GM18526 (cell line): ENCODE data around the gene PAQR9.

Source experiments
- POLR2A ChIP-seq: IDR thresholded peaks from 3 replicates; pipeline ENCODE4 v1.6.1; 2011; ENCODE audit not compliant: insufficient read length; ENCODE audit errors: extremely low read depth

Gene PAQR9

DNA sequence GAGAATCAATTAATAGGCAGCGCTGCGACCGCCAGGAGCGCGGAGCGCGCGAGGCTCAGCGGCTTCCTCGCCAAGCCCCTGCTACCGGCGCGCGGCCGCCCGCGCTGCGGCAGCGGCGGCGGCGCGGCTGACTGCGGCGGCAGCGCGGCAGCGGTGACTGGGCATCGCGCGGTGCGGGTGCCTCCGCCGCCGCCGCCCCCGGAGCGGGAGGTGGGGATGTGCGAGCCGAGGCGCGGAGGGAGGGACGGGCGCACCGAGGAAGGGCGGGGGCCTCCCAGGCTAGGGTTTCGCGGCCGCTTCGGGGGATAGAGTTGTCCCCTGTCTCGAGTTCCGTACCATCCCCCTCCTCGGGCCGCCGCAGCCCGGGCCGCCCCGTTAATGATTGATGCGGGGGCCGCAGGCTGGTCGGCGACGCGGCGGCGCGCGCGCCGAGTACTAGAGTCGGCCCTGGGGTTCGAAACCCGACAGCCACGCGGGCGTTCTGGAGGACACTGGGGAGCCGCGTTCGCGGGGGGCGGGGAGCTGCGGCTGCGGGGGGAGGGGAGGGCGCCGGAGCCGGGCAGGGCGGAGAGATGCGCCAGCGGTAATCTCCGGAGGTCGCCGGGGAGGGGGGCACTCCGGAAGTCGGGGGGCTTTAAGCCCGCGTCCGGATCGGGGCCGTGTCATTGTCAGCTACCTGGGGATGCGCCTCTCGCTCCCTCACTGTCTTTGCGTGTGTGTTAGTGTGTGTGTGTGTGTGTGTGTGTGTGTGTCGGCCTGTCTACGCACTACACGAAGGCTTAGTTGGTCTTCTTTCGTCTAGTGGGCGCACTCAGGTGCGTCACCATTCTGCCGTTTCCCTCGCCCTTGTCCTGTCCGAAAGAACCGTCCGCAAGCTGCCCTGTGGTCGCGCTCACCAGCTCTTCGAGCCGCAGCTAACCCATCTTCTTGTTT is at the start of gene PAQR9:
Gene PAQR9 (minus strand): TSS at position 159 of the 933 bp plus-strand sequence. CDS start 338 bp downstream, outside the sequence.
- no peak for TF ChIP-seq POLR2A

- no peak for TF ChIP-seq POLR2A
Observed at GRCh38 chr3:143011705-143012104, 48.2 kb upstream of the PAQR9 start.

GRCh38 chr3:143010024-143010423 is 46.5 kb upstream of the PAQR9 start:
- TF ChIP-seq POLR2A, result no peak

DNA sequence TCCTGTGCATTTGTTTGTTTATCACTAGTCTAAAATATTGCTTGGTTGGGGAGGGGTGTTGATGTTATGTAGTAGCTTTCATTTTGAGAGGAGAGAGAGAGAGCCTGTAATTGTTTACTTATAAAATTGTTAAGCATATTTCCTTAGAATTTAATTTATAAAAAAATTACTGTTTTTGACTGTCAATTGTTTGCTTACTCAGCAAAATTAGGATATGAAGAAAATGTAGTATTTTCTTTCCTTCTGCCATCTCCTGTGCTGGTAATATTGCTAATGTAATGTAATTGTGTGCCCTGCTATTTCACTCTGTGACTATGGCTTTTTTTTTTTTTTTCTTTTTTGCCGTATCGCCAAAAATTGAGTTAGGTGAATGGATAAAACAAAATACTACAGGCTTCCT is 41.3 kb upstream of the PAQR9 start:
- no peak for TF ChIP-seq POLR2A

GRCh38 chr3:143002727-143003126 is 39.3 kb upstream of the PAQR9 start:
- no peak for TF ChIP-seq POLR2A

- TF ChIP-seq POLR2A, result no peak
Observed at GRCh38 chr3:143002083-143002712, 38.7 kb upstream of the PAQR9 start.

- TF ChIP-seq POLR2A, result peak; percentile 85
Observed at GRCh38 chr3:143001369-143002082, 38.1 kb upstream of the PAQR9 start, which contains the start of gene U2SURP. Gene U2SURP, plus strand, starts transcription at chr3:143001570. Its CDS starts 59 bp downstream, at chr3:143001629.

- TF ChIP-seq POLR2A, result no peak
Observed at GRCh38 chr3:143001034-143001368, 37.5 kb upstream of the PAQR9 start.

GRCh38 chr3:143000528-143000927 is 37.1 kb upstream of the PAQR9 start:
- TF ChIP-seq POLR2A, result no peak

DNA sequence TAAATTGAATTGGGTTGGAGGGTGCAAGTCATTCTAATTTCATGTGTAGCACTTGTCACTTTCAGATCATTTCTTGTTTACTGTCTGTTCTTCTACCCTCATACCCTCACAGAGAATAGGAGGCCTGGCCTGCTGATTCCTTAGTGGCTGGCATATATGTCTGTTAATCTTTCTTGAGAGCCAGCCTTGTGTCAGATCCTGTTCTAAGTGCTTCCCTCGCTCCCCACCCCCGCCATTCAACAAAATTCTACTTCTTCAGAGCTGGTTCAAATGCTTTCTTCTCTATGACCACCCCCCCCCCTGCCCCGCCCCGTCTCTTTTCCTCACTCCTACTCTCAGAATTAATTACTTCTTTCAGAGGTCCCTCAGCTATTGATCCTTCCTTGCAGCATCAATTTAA is 36.4 kb upstream of the PAQR9 start:
- no peak for TF ChIP-seq POLR2A

DNA sequence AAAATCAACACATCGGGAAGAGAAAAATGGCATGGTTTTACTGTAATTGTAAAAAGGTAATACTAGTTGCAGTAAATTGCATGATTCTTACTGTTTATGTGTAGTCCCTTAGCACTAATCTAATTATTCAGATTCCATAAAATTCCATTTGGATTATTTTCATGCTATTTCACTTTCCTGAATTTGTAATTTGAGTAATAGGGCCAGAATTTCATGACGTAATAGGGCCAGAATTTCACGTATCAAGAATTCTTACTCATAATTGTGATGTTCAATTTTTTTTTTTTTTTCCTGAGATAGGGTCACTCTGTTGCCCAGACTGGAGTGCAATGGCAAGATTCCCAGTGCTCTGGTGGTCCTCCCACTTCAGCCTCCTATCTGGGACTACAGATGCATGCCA is 35.0 kb upstream of the PAQR9 start:
- no peak for TF ChIP-seq POLR2A

GRCh38 chr3:142997330-142997729 is 33.9 kb upstream of the PAQR9 start:
- TF ChIP-seq POLR2A, result no peak

- no peak for TF ChIP-seq POLR2A
Observed at GRCh38 chr3:142993958-142994442, 30.5 kb upstream of the PAQR9 start.

GRCh38 chr3:142992323-142992722 is 28.8 kb upstream of the PAQR9 start:
- no peak for TF ChIP-seq POLR2A

GRCh38 chr3:142990721-142991120 is 27.2 kb upstream of the PAQR9 start:
- TF ChIP-seq POLR2A, result no peak
